DMS153 treated with DMSO at 0.1 percent for 48 hours (cell line): Measurements from ENCODE around the gene IGFBP4.

Source experiments
- DNase-seq: peaks from one replicate; lab custom pipeline; 2025; ENCODE audit not compliant: unreplicated experiment; lab: John Stamatoyannopoulos, UW

Gene IGFBP4

GRCh38 chr17:40486522-40487370 is 43.5 kb downstream of the IGFBP4 start:
- DNase-seq: no peak

- no peak for DNase-seq
Observed at GRCh38 chr17:40487371-40488020, 44.2 kb downstream of the IGFBP4 start.

GRCh38 chr17:40490289-40490853 is 47.1 kb downstream of the IGFBP4 start:
- DNase-seq: peak; percentile 53

GRCh38 chr17:40490982-40491381 is 47.7 kb downstream of the IGFBP4 start:
- DNase-seq: no peak

GRCh38 chr17:40491486-40491885 is 48.2 kb downstream of the IGFBP4 start:
- DNase-seq: no peak

GRCh38 chr17:40493697-40494096 is 50.4 kb downstream of the IGFBP4 start:
- no peak for DNase-seq

GRCh38 chr17:40495140-40495539 is 51.9 kb downstream of the IGFBP4 start:
- DNase-seq: no peak

- DNase-seq: no peak
Observed at GRCh38 chr17:40496170-40496569, 52.9 kb downstream of the IGFBP4 start.

GRCh38 chr17:40496634-40497420 is 53.6 kb downstream of the IGFBP4 start:
- no peak for DNase-seq

- no peak for DNase-seq
Observed at GRCh38 chr17:40497695-40498094, 54.4 kb downstream of the IGFBP4 start.

- peak; percentile 16 for DNase-seq
Observed at GRCh38 chr17:40498281-40499084, 55.2 kb downstream of the IGFBP4 start.

- peak; percentile 67 for DNase-seq
Observed at GRCh38 chr17:40499551-40500189, 56.4 kb downstream of the IGFBP4 start.

- no peak for DNase-seq
Observed at GRCh38 chr17:40500190-40500589, 56.9 kb downstream of the IGFBP4 start.

- no peak for DNase-seq
Observed at GRCh38 chr17:40500709-40501108, 57.5 kb downstream of the IGFBP4 start.

GRCh38 chr17:40501499-40501911 is 58.3 kb downstream of the IGFBP4 start, which contains the start of gene TNS4:
Gene TNS4 (minus strand): TSS chr17:40501623. CDS start chr17:40496425, 5,198 bp downstream.
- DNase-seq: no peak

- no peak for DNase-seq
Observed at GRCh38 chr17:40502716-40503115, 59.5 kb downstream of the IGFBP4 start.

GRCh38 chr17:40503154-40503553 is 59.9 kb downstream of the IGFBP4 start:
- DNase-seq: no peak

GRCh38 chr17:40506786-40507185 is 63.5 kb downstream of the IGFBP4 start:
- DNase-seq: no peak
